Activated CD4-positive, alpha-beta T cell treated with anti-CD3 and anti-CD28 coated beads, Interleukin-2, amount 10 ng/mL, durations not matched to agents 7 days and 5 days (primary cell): ENCODE measurements around the gene BEAN1. TPM values are rescaled to one million over a fixed set of nuclear protein-coding genes. Genes with fewer than 3 reads are reported as not detected.

ENCODE experiments used
- CTCF ChIA-PET: fragments of 350-600 bp; sonication (Branson Sonifier 250); formaldehyde crosslinking; loops from one replicate; lab custom pipeline; 2021; ENCODE audit warnings: antibody characterized with exemption; lab: Charles Lee
- POLR2A ChIA-PET: fragments of 350-600 bp; sonication (Branson Sonifier 250); formaldehyde crosslinking; loops from one replicate; lab custom pipeline; 2021; ENCODE audit warnings: antibody characterized with exemption; lab: Charles Lee
- DNase-seq: peaks from one replicate; pipeline ENCODE4 v3.0.0-alpha.2; 2020
- H3K27ac Mint-ChIP-seq: one replicate; pipeline ENCODE4 v1.8.0; 2021; ENCODE audit warnings: mild to moderate bottlenecking, moderate library complexity, mixed read lengths
- H3K27me3 Mint-ChIP-seq: one replicate; pipeline ENCODE4 v1.8.0; 2021; ENCODE audit warnings: mixed read lengths
- H3K36me3 Mint-ChIP-seq: one replicate; pipeline ENCODE4 v1.8.0; 2021; ENCODE audit warnings: low read depth, mixed read lengths
- H3K4me1 Mint-ChIP-seq: one replicate; pipeline ENCODE4 v1.8.0; 2021; ENCODE audit warnings: mixed read lengths
- H3K4me3 Mint-ChIP-seq: one replicate; pipeline ENCODE4 v1.8.0; 2021; ENCODE audit warnings: mild to moderate bottlenecking, moderate library complexity, mixed read lengths
- H3K9me3 Mint-ChIP-seq: one replicate; pipeline ENCODE4 v1.8.0; 2021; ENCODE audit warnings: mixed read lengths
- total RNA-seq, 2 experiments: library from RNA; stranded (reverse); gene quantifications; one replicate each; pipeline ENCODE4 v1.2.3, GENCODE V29; 2021

The BEAN1 gene
- total RNA-seq, 2 experiments from 2014 or later = not detected

DNA sequence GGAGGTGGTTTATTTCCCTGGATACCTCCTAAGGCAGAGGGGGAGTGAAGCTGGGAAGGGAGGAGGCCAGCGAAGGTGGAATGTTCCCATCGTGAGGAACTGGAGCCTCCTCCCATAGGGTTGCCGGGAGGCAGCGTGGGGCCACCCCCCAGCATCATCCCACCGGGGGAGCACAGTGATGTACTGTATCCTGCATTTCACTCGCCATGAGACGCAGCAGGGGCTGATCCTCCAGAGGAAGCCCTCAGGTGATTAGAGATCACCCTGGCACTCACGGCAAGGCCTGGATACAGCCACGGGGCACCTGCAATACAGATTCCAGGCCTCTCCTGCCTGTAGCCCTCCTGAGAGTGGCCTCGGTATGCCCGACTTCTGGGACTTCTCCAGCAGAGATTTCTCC, 25.5 kb upstream of the BEAN1 start:
- H3K36me3 Mint-ChIP-seq = no peaks in the 10 kb centered on the region
- peaks cover 14% of the 10 kb centered on the region for H3K27me3 Mint-ChIP-seq
- DNase-seq = no peak
- CTCF ChIA-PET = interaction anchor here (1.7 kb wide), 1 partner anchor 188 kb away, joined by 3 read pairs; no protein-coding TSS in a partner anchor
- H3K27ac Mint-ChIP-seq = no peak overlapping the region
- H3K9me3 Mint-ChIP-seq = no peaks in the 10 kb centered on the region
- peaks cover 3% of the 10 kb centered on the region for H3K4me1 Mint-ChIP-seq
- POLR2A ChIA-PET = no interaction called here
- H3K4me3 Mint-ChIP-seq = no peak overlapping the region

DNA sequence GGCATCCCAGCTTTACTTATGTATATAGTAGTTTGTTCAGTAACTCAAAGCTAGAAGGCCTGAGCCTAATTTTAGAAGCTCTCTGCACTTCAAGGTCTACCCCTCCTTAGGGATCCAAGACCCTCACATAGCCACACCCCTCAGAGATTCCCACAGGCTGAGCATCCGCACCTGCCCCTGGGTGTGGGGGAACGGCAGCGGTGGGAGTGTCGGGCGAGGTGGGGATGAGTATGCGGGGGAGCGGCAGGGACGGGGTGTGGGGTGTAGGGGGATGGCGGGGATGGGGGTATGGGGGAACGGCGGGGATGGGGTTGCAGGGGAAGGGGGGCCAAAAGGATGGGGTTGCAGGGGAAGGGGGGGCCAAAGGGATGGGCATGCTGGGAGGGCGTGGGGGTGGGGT, 24.9 kb upstream of the BEAN1 start:
- peaks cover 14% of the 10 kb centered on the region for H3K27me3 Mint-ChIP-seq
- CTCF ChIA-PET = interaction anchor here (1.7 kb wide), 1 partner anchor 187 kb away, joined by 3 read pairs; no protein-coding TSS in a partner anchor

DNA sequence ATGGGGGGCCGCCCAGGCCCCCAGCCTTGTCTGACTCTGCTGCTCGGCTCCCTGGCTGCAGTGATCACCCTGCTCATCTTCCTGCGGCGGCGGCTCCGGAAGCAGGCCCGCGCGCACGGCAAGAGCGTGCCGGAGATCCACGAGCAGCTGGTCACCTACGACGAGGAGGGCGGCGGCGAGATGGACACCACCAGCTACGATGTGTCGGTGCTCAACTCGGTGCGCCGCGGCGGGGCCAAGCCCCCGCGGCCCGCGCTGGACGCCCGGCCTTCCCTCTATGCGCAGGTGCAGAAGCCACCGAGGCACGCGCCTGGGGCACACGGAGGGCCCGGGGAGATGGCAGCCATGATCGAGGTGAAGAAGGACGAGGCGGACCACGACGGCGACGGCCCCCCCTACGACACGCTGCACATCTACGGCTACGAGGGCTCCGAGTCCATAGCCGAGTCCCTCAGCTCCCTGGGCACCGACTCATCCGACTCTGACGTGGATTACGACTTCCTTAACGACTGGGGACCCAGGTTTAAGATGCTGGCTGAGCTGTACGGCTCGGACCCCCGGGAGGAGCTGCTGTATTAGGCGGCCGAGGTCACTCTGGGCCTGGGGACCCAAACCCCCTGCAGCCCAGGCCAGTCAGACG, 24.4 kb upstream of the BEAN1 start:
- ChIA-PET CTCF (interaction anchor here (1.7 kb wide), 1 partner anchor 187 kb away, joined by 3 read pairs; no protein-coding TSS in a partner anchor), POLR2A (no interaction called here)
- H3K4me3 Mint-ChIP-seq = no peak overlapping the region
- H3K27me3 Mint-ChIP-seq = peaks cover 14% of the 10 kb centered on the region
- H3K36me3 Mint-ChIP-seq = no peaks in the 10 kb centered on the region
- no peak overlapping the region for H3K27ac Mint-ChIP-seq
- peaks cover 10% of the 10 kb centered on the region for H3K4me1 Mint-ChIP-seq
- H3K9me3 Mint-ChIP-seq = no peaks in the 10 kb centered on the region
- DNase-seq = no peak

More for the DNA sequence above, 24.9 kb upstream of the BEAN1 start:
- Mint-ChIP-seq H3K36me3 (no peaks in the 10 kb centered on the region), H3K4me1 (peaks cover 9% of the 10 kb centered on the region), H3K4me3 (no peak overlapping the region), H3K9me3 (no peaks in the 10 kb centered on the region), H3K27ac (no peak overlapping the region)
- no peak for DNase-seq
- POLR2A ChIA-PET = no interaction called here

DNA sequence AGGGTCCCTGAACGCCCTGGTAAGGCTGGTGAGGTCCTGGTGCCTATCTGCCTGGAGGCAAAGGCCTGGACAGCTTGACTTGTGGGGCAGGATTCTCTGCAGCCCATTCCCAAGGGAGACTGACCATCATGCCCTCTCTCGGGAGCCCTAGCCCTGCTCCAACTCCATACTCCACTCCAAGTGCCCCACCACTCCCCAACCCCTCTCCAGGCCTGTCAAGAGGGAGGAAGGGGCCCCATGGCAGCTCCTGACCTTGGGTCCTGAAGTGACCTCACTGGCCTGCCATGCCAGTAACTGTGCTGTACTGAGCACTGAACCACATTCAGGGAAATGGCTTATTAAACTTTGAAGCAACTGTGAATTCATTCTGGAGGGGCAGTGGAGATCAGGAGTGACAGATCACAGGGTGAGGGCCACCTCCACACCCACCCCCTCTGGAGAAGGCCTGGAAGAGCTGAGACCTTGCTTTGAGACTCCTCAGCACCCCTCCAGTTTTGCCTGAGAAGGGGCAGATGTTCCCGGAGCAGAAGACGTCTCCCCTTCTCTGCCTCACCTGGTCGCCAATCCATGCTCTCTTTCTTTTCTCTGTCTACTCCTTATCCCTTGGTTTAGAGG, 23.5 kb upstream of the BEAN1 start:
- Mint-ChIP-seq H3K27me3 (peaks cover 14% of the 10 kb centered on the region), H3K4me1 (peaks cover 19% of the 10 kb centered on the region), H3K4me3 (no peak overlapping the region), H3K36me3 (no peaks in the 10 kb centered on the region), H3K9me3 (no peaks in the 10 kb centered on the region), H3K27ac (no peak overlapping the region)
- POLR2A ChIA-PET = no interaction called here
- DNase-seq = no peak
- CTCF ChIA-PET = interaction anchor here (1.3 to 1.7 kb wide), 2 partner anchors 112 to 186 kb away, joined by 3 read pairs; no protein-coding TSS in a partner anchor

DNA sequence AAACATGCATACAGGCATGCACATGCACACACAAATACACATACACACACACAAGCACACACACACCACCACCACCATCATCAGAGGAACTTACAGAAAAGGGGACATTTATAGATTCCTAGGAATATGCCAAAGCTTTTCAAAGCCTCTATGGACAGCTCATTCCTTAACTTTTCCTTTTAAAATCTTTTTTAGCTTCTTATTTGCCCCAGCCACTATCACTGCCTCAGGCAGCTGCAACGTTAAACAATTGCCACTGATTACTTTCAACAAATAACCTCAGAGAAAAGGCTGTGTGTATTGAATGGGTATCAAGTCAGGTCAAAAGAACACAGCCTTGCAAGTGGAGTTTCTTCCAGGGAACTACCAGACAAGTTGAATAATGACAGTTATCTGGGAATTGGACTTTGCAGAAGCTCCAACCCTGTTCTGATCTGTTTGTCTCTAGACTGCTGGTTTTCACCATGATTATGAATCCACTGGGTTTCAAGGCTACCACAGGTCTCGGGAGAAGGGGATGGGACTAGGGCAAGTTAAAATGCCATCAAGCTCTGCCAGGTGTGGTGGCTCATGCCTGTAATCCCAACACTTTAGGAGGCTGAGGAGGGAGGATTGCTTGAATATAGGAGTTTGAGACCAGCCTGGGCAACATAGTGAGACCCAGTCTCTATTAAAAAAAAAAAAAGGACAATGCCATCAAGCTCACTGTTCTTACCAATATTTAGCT, 21.9 kb upstream of the BEAN1 start:
- DNase-seq = no peak
- Mint-ChIP-seq H3K4me1 (peaks cover 29% of the 10 kb centered on the region), H3K9me3 (peaks cover 2% of the 10 kb centered on the region), H3K36me3 (peaks cover 5% of the 10 kb centered on the region), H3K27me3 (peaks cover 14% of the 10 kb centered on the region), H3K4me3 (no peak overlapping the region), H3K27ac (no peak overlapping the region)
- ChIA-PET POLR2A (no interaction called here), CTCF (interaction anchor here (0.7 to 3.6 kb wide), 14 partner anchors 12 to 220 kb away, joined by 3 to 24 read pairs (median 4); partner anchors contain the start of gene CMTM2)

DNA sequence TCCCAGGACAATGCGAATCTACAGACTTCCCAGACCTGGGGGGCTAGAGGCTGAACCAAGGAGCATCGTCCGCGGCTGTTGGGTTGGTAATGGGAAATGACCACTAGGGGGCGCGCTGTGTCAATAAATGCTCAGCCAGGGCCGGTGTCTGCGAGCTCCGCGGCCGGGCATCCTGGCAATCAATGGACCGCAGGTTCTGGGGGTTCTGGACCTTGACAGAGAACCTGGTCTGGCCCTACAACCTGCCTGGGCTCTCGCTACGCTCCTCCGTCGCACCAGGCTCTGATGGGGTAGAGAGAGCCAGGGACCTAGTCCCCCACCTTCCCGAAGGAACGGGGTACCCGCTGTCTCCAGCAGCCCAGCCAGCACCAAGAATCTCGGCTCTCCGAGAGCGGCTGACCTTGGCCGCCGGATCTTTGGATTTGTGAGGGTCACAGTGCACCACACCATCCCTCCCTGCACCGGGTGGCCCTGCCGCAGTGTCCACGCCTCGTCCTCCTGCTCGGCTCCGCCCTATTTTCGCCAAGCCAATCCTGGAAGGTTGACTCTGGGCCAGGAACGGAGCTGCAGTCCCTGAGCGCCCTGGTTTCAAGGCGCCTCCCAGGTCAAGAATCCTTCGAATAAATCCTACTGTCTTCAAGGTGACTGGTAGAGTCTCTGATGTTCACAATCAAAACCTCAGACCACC, 20.4 kb upstream of the BEAN1 start:
- POLR2A ChIA-PET = no interaction called here
- CTCF ChIA-PET = interaction anchor here (0.6 to 3.6 kb wide), 29 partner anchors 9 to 424 kb away, joined by 3 to 24 read pairs (median 4); partner anchors contain the start of genes CMTM2 and NAE1
- H3K4me1 Mint-ChIP-seq = peaks cover 29% of the 10 kb centered on the region
- H3K9me3 Mint-ChIP-seq = peaks cover 7% of the 10 kb centered on the region
- peak overlapping the region; percentile 21 for H3K27ac Mint-ChIP-seq
- DNase-seq = peak; percentile 90
- H3K36me3 Mint-ChIP-seq = peaks cover 13% of the 10 kb centered on the region
- H3K27me3 Mint-ChIP-seq = peaks cover 14% of the 10 kb centered on the region
- H3K4me3 Mint-ChIP-seq = peak overlapping the region; percentile 72

DNA sequence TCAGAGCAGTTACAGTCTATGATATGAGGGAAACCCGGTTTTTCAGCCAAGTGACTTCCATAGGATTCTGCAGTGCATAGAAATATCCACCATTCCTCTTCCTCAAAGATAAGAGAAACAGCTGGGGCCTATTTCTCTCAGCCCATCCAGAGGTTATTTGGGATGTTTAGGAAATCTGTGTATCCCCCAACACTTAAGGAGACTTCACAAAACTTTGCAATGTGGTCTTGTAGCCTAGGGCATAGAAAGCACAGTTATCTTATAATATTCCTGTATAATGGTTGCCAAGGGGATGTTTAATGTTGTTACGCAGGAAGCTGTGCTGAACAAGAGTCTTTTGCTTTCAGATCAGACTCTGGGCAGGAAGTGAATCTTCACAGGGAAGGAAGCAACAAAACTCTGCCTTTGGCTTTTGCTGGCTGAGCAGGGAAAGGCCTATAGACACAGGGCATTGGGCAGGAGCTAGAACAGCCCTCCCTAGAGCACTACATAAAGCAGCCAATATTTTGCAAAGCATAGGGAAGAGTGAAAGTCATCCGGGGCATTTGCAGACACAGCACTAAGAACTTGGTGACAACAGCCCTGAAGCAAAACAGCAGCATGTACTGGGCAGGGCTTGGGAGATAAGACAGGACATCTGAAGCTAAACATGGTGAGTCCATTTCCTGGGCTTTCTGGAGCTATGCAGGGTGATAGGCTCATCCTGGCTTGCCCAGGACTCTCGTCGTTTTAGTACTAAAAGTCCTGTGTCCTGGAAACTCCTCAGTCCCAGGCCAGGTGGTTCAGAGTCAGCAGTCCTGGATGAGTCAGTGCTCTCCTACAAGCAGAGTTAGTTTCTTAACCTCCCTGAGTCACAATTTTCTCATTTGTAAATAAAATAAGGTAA, 18.7 kb upstream of the BEAN1 start:
- Mint-ChIP-seq H3K4me1 (peaks cover 29% of the 10 kb centered on the region), H3K36me3 (peaks cover 13% of the 10 kb centered on the region), H3K9me3 (peaks cover 17% of the 10 kb centered on the region), H3K4me3 (peak overlapping the region; percentile 86), H3K27me3 (peaks cover 14% of the 10 kb centered on the region), H3K27ac (peak overlapping the region; percentile 95)
- DNase-seq = peak; percentile 56
- CTCF ChIA-PET = interaction anchor here (0.6 to 1.9 kb wide), 3 partner anchors 33 to 188 kb away, joined by 3 to 9 read pairs (median 3); no protein-coding TSS in a partner anchor
- POLR2A ChIA-PET = no interaction called here

DNA sequence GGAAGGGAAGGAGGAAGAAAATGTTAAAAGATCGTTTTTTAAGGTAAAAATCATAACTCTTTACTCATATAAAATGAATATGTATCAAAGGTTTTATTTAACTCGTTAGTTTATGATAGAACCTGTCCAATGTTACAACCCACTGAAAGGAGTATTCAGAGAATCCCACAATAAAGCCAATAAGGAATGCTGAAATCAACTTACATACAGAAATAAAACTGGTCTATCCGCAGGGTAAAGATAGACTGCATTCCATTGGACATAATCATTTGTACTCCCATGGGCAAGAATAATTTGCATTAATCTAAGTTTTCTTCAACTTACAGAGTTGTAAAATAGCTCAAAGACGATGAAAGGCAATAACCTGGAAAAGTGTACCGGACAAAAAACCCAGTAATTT, 17.9 kb upstream of the BEAN1 start:
- peaks cover 19% of the 10 kb centered on the region for H3K9me3 Mint-ChIP-seq
- peaks cover 14% of the 10 kb centered on the region for H3K27me3 Mint-ChIP-seq
- DNase-seq = no peak
- H3K36me3 Mint-ChIP-seq = peaks cover 13% of the 10 kb centered on the region
- ChIA-PET POLR2A (no interaction called here), CTCF (no interaction called here)
- peak overlapping the region; percentile 95 for H3K27ac Mint-ChIP-seq
- H3K4me1 Mint-ChIP-seq = peaks cover 29% of the 10 kb centered on the region
- H3K4me3 Mint-ChIP-seq = peak overlapping the region; percentile 86

DNA sequence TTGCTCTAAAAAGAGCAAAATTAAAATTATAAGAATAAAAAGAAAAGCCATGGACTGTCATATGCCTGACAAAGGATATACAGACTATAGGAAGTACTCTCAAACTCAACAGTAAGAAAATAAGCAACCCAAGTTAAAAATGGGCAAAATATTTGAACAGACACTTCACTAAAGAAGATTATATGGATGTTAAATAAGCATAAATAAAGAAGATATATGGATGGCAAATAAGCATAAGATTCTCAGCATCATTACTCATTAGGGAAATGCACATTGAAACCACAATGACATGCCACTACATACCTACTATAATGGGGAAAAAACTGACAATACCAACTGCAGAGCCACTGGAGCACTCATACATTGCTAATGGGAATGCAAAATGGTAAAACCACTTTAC, 14.9 kb upstream of the BEAN1 start:
- H3K36me3 Mint-ChIP-seq = peaks cover 13% of the 10 kb centered on the region
- no peaks in the 10 kb centered on the region for H3K27me3 Mint-ChIP-seq
- DNase-seq = no peak
- POLR2A ChIA-PET = no interaction called here
- CTCF ChIA-PET = no interaction called here
- peaks cover 20% of the 10 kb centered on the region for H3K4me1 Mint-ChIP-seq
- no peak overlapping the region for H3K4me3 Mint-ChIP-seq
- H3K27ac Mint-ChIP-seq = no peak overlapping the region
- H3K9me3 Mint-ChIP-seq = peaks cover 19% of the 10 kb centered on the region

DNA sequence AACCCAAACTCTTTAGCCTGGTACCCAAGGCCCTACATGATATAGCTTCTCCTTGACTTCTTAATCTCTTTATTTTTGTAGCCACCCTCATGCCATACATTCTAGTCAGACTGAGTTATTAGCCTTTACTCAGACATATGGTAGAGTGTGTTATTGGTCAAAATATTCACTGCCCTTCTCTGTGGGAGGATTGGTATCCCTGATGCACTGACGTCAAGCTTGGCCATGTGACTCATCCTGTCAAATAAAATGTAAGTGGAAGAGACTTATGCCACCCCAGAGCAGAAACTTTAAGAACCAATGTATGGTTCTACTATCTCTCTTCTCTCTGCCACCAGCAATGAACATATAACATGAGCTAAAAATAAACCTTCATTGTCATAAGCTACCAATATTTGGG, 12.2 kb upstream of the BEAN1 start:
- H3K27me3 Mint-ChIP-seq = peaks cover 5% of the 10 kb centered on the region
- DNase-seq = no peak
- H3K4me3 Mint-ChIP-seq = no peak overlapping the region

DNA sequence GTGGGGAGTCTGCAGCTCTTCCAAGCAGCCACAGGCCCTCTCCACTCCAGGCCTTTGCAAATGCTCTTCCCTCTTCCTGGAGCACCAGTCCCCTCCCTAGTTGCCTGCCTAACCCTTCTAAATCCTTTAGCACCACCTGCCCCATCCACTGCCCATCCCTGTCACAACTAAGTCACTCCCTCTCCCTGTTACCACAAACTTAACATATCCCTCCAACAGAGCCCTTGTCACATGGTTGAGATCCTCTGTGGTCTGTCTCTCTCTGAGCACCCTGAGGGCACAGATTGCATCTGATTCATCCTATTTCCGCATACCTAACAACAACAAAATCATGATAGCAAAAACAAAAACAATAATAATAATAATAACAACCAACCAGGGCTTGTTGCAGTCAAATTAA, 11.0 kb upstream of the BEAN1 start:
- peaks cover 12% of the 10 kb centered on the region for H3K27me3 Mint-ChIP-seq
- H3K4me1 Mint-ChIP-seq = peaks cover 7% of the 10 kb centered on the region
- H3K27ac Mint-ChIP-seq = no peak overlapping the region
- H3K9me3 Mint-ChIP-seq = peaks cover 16% of the 10 kb centered on the region
- H3K4me3 Mint-ChIP-seq = no peak overlapping the region
- POLR2A ChIA-PET = no interaction called here
- peaks cover 2% of the 10 kb centered on the region for H3K36me3 Mint-ChIP-seq
- CTCF ChIA-PET = interaction anchor here (1.8 kb wide), 1 partner anchor 10 kb away, joined by 7 read pairs; no protein-coding TSS in a partner anchor
- DNase-seq = no peak

More for the DNA sequence above, 12.2 kb upstream of the BEAN1 start:
- ChIA-PET POLR2A (no interaction called here), CTCF (interaction anchor here (1.7 to 1.8 kb wide), 2 partner anchors 8 to 59 kb away, joined by 3 to 7 read pairs; no protein-coding TSS in a partner anchor)
- Mint-ChIP-seq H3K27ac (no peak overlapping the region), H3K9me3 (peaks cover 18% of the 10 kb centered on the region), H3K36me3 (peaks cover 8% of the 10 kb centered on the region), H3K4me1 (peaks cover 7% of the 10 kb centered on the region)
